OCI-M2 (cell line): Measurements from ENCODE around the gene SWI5.
"Not testable (repeated sequence)": the region's sequence is repeated elsewhere in the genome, so short reads cannot be mapped to it uniquely, and the experiment has no call there.

Experiments
- DNase-seq: peaks from one replicate; lab custom pipeline; 2025; ENCODE audit not compliant: unreplicated experiment; lab: John Stamatoyannopoulos, UW

SWI5 gene

DNA sequence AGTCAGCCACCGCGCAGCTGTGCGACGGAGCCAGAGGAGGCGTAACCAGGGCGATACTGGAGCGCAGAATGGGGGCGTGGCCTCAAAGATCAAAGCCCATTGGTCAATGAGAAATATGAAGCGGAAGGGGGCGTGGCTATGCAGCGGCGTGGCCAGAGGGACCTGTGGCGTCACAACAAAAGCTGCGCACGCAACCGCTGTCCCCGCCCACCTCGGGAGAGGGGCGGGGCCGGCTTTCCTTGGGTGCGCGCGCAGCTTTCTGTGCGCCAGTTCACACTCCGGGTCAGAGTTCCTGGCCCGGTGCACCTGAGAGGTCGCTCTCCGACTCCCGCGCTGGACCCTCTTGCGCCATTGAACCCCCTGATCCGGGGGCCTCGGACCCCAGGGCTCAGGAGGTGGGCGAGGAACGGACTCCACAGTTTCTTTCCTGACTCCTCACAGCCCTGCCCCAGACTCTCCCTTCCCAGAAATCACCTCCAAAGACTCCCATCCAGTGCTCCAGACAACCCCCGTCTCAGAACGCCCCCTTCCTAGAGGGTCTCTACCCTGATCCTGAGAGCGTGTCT, at the start of gene SWI5:
SWI5 (plus strand) TSS at position 269 of the 566 bp plus-strand sequence.
- DNase-seq = peak; percentile 96

DNA sequence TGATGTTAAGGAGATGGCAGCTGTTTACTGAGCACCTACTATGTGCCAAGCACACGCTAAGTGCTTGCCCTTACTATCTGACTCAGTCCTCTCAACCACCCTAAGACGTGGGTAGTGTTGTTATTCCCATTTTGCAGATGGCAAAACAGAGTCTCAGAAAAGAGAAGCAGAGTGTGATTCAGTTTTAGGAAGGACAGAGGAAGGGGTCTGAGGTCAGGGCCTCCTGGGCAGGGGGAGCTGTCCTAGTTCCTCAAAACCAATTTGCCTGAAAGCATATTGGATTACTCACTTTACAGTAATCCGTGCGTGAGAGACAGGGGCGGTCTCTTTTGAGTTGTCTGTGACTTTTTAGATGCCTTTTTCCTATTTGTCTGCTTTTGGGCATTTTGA, 49.7 kb upstream of the SWI5 start:
- DNase-seq = no peak

DNA sequence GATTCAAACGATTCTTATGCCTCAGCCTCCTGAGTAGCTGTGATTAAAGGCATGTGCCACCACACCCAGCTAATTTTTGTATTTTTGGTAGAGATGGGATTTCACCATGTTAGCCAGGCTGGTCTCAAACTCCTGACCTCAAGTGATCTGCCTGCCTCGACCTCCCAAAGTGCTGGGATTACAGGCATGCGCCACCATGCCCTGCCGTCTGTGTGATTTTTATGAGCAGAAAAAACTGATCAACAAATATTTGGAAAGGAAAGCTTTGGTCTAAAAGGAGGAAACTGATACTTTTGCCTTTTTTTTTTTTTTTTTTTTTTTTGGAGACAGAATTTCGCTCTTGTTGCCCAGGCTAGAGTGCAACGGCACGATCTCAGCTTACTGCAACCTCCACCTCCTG, 45.2 kb upstream of the SWI5 start:
- DNase-seq = not testable (repeated sequence)

DNA sequence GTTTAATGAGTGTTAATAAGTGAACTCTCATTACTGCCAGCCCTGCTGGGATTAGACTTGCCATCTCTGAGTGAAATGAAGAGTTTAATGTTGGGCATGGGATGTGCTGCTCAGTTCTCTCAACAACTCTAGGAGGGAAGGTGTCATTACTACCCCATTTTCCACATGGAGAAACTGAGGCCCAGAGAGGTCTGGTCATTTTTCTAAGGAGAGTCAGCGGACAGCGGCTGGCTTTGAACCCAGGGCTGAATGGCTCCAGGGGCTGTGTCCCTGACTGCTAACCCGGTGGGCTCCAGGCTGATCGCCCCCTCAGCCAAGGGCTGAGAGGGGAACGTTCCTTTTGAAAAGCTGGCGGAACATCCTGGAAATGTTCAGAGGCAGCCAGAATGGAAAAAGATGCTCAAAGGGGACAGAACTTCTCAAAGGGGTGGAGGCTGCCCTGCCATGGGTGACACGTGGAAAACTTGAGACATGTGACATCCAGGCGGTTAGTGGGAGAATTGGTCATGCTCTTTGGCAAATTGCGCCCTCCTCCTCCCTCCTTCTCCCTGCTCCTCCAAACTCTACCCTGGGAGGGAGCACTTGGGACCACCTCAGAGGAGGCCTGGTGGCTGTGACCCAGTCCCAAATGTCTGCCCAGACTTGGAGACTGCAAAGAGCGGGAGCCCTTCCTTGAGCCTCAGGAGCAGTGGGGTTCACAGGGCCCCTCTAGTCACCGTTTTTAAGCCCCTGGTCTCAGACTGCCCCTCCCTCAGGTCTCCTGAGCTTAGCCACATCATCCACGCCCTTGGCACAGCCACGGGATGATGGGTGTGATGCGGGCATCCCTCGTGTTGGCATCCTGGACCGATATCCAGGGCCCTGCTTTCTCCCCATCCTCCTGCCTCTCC, 44.2 kb upstream of the SWI5 start:
- no peak for DNase-seq

DNA sequence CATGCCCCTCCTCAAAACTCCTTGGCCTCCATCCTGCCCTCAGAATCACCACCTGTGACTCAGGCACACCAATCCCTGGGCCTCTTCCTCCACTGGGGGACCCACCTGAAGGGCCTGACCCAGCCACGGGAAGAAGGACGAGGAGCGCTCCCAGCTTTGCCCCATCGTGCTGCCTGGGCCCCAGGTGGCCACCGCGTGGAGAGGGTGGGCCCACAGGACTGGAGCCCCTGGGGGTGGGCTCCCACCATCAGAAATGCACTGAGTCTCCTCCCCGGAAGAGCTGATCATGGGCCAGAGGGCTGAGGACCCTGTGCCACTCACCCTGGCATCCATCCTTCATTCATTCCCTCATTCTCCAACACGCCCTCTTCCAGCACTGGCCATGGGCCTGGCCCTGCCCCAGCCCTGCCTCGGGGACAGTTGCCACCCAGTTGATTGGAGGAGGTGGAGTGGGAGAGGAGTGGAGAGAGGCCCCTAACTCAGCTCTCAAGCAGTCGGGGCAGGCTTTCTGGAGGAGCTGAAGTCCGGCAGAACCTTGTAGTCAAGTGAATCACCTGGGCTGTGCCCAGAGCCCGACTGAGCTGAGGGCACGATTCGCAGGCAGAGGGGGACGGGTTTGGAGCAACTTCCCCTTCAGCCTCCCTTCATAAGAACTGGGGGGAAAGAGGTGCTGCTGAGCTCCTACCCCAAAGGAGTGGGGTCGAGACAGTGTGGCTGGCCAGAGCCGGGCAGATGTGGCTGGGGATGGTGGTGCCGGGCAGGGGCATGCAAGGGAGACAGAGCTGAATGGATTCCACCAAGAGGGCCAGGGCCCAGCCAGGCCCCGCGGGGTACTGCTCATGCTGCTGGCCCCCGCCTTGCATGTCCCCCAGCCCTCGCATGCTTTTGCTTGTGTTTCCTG, 43.3 kb upstream of the SWI5 start:
- DNase-seq = no peak

DNA sequence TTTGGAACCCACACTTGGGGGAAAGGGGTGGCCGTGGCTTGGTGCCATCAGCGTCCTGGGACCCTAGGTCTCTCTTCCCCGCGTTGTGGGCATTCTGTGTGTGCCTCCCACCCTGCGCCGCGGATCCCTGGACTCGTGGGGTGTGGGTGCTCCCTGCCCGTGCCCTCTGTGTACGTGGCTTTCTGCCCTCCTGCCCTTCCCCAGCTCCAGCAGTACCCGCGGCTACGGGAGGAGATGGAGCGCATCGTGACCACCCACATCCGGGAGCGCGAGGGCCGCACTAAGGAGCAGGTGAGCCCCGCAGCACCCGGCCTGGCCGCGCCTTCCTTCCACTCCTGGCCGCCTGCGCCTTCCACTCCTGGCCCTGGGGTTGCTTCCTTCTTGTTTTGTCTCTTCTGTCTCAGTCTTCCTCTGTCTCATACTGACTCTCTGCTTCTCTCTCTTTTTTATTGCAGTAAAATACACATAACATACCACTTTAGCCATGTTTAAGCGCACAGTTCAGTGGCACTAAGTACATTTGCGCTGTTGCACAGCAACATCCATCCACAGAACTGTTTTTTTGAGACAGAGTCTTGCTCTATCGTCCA, 42.2 kb upstream of the SWI5 start:
- no peak for DNase-seq

DNA sequence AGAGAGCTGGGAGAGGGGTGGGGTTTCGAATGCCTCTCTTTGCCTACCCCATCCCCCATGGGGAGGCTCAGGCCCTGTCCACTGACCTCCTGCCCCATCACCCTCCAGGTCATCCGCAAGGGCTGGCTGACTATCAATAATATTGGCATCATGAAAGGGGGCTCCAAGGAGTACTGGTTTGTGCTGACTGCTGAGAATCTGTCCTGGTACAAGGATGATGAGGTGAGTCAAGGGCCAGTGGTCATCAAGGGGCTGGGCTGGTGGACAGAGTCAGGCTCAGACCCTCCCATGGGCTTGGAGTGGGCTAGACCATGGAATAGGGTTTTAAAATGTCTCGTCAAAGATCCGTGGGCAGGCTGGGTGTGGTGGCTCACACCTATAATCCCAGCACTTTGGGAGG, 34.0 kb upstream of the SWI5 start:
- no peak for DNase-seq

DNA sequence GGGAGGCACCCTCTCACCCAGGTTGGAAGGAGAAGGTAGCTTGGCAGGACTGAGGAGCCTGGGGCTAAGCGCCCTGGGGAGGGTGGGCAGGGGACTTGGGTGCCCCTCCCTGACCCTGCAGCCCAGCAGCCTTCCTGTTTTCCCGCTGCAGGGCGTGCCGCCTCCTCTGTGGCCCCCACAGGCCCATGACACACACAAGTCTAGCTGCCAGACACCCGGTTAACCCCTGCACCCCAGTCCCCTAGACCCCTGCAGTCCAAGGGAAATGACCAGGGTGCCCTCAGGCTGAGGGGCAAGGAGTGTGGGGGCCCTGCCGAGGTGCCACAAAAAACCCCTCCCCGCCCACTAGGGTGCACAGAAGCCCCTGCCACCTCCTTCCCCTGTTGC, 33.3 kb upstream of the SWI5 start:
- no peak for DNase-seq

DNA sequence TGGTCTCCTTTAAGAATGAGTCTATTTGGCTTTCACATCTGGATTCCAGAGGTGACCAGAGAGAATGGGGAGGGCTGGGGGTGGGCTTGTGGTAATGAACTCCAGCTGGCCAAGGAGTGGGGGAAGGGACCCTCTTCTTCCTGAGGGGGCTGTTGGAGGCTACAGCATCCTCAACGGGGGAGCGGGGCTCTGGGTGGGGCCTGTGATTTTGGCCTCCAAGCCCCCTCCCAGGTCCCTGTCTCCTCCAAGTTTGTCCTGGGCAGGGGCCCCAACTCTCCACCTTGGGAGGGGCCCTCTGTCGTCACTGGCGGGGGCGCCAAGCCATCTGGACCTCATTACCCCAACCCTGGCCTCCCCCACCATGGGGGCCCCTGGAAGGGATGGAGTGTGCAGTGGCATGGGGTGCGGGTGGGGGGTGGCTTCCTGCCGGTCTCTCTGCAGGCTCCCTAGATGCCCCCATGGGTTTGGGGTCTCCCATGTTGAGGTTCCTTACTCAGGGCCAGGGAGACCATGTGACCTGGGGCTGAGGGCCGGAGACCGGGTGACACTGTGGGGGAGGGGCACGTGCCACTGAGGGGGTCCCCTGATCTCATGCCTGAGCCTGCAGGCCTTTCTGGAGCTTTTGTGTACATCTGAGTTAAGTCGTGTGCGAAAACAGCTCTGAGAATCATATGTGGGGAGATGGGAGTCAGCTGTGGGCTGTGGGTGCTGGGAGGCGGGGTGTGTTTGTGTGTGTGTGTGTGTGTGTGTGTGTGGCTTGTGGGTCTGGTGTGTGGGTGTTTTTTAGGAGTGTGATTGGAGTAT, 32.7 kb upstream of the SWI5 start:
- no peak for DNase-seq

DNA sequence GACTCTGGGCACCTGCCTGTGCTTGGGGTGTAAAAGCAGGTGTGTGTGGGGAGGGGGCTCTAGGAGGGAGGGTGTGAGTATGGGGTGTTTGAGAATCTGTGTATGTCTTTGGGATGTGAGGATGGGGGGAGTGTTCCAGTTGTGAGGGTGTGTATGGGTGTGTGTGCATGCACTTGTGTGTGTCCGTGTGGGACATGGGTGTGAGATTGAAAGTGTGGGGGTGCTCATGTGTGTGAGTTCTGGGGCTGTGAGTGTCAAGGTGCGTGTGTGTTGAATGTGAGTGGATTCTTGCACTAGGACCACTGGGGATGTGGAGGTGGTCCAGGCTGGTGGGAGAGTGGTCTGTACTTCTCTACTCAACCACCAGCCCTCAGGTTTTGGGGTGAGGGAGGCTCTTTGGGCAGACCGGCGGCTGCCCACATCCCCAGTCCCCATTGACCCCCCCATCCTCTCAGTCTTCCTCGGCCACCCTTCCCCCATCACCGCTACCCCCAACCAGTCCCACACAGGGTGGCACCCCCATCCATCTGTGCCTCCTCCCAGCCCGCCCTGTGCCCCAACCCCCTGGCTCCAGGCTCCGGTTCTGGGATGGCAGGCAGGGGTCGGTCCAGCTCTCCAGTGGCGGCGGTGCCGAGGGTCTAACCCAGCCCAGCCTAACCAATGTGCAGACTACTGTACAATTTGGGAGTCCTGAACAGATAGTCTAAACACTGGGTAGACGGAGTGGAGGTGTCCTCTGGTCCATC, 31.8 kb upstream of the SWI5 start:
- DNase-seq = no peak

DNA sequence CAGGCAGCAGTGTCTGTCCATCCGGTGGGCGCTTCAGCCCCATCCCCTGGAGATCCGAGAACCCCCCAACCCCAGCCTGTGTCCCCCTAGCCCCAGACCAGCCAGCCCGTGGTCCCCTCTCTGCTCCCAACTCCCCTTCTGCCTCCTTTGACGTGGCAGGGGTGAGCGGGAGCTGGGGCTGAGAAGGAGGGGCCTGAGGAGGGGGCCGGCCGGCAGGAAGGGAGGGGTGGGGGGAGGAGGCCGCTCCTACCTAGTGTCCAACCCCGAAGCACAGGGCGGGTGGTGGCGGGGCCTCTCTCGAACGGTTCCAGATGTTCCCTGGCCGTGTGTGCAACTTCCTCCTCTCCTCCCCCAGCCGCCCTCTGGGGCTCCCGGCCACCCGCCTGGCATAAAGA, 31.2 kb upstream of the SWI5 start:
- DNase-seq = no peak

DNA sequence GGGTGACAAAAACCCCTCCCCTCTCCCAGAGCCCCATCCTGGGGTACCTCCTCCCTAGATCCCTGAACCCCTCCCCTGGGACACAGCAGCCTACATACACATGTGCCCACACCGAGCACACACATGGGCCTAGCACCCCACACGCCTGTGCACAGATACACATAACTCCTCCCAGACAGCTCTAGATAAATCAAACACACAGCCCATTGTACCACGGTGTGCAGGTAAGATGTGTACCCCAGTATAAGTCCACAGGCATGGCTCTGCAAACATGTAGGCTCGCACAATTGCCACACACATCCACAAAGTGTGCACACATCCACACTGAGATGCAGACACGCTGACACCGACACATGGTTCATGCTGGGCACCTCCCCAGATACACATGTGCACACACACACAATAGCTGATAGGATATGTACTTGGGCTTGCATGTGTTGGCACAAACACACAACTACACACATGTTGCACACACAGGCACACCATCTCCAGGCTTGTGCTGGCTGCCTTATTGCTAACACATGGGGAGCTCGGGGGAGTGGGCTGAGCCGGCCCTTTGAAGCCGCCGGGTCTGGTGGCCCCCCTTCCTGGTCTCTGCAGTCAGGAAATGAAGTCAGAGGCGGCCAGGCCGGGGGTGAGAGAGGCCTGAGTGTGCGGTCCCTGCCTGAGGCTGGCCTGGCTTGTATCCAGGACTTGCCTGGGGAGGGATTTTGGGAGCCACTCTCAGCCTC, 30.5 kb upstream of the SWI5 start:
- no peak for DNase-seq

DNA sequence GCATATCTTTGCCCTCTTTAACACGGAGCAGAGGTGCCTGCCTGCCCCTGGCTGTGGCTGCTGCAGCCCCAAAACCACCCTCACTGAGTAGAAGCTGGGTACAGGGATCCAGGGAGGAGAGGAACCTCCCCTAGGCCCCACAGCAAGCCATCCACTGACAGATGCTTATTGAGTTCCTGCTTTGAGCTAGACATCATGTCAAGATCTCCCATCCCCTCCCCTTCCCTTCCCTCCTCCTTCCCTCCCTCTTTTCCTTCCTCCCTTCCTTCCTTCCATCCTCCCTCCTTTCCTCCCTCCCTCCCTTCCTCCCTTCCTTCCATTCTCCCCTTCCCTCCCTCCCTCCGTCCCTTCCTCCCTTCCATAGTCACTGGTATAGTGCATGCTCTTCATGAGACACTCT, 29.6 kb upstream of the SWI5 start:
- no peak for DNase-seq

DNA sequence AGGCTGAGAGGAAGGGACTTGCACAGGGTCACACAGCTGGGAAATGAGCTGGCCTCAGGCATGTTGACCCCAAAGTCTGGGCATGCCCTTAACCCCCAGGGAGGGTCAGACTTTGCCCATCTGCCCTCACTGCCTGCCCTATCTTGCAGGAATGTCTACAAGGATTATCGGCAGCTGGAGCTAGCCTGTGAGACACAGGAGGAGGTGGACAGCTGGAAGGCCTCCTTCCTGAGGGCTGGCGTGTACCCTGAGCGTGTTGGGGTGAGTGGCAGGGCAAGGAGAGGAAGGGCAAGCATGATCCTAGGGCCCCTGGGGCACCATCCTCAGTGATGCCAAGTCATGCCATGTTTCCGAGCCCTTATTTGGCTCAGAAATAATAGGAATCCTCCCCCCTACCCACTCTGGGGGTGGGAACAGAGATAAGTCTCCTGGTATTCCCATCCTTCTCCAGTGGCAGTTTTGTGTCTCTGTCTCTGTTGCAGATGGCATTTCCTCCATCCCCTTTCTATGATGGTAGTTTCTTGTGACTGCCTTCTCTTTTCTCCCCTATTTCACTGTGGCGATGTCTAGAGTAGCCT, 28.8 kb upstream of the SWI5 start:
- DNase-seq = no peak

DNA sequence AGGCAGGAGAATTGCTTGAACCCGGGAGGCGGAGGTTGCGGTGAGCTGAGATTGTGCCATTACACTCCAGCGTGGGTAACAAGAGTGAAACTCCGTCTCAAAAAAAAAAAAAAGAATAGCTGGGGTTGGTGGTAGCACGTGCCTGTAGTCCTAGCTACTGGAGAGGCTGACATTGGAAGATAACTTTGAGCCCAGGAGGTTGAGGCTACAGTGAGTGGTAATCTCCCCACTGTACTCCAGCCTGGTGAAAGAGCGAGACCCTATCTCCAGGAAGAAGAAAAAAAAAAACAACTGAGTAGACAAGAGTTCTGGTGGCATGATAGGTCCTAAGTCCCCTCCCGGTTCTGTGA, 26.5 kb upstream of the SWI5 start:
- peak; percentile 67 for DNase-seq

DNA sequence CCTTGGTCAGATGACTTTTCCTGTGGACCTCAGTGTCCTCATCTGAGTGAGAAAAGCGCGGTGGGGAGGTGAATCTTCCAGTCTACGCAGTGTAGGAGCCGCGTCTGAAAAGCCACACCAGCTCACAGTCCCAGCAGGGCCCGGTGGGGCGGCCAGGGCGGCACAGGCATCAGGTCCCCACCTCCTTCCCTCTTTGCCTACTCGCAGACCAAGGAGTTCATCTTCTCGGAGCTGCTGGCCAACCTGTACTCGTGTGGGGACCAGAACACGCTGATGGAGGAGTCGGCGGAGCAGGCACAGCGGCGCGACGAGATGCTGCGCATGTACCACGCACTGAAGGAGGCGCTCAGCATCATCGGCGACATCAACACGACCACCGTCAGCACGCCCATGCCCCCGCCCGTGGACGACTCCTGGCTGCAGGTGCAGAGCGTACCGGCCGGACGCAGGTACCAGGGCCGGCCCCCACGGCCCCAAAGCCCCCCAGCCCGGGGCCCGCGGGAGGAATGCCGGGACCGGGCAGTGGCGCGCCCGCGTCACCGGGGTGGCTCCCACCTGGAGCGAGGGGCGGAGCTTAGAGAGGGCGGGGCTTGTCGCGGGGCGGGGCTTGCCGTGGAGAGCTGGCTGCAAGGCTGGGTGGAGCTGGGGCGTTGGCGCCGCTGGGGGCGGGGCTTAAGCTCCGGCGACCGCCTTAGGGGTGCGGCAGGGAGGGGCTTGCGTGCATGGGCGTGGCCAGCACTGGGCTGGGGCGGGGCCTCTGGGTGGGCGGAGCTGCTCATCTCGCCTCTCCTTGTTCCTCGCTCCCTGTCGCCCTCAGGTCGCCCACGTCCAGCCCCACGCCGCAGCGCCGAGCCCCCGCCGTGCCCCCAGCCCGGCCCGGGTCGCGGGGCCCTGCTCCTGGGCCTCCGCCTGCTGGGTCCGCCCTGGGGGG, 25.9 kb upstream of the SWI5 start:
- DNase-seq = peak; percentile 70

DNA sequence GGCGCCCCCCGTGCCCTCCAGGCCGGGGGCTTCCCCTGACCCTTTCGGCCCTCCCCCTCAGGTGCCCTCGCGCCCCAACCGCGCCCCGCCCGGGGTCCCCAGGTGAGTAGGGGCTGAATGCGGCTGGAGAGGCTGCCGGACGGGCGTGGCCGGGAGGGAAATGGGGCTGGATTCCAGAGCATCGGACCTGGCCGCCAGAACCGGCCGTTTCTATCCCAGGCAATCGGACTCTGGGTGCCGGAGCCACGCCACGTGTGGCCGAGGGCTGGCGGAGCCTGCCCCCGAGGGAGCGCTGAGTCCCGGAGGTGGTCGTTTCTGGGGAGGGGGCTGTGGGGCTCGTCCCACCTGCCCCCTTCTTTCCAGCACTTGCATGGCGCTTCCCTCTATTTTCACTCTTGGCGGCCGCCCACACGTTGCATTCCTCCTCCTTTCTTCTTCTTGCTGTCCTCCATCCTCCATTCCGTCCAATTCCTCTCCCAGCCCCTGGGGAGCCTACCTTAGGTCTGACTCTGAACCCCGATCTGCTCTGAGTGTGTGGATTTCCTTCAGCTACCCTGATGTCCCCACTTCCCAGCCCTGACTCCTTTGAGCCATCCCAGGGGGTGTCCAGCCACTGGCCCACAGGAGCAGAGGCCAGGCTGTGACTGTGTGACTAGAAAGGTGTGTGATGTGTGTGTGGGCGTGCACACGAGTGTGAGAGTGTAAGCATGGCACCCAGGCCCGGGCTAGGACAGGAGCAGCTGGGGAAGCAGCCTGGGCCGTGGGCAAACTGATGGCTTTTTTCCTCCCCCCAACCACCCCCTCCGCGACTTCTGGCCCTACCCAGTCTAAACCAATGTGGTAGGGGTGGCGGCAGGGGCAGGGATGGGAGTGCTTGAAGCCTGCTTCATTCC, 25.0 kb upstream of the SWI5 start:
- no peak for DNase-seq
